Measurements from ENCODE around the gene DNMT3B.

DNMT3B gene

DNA sequence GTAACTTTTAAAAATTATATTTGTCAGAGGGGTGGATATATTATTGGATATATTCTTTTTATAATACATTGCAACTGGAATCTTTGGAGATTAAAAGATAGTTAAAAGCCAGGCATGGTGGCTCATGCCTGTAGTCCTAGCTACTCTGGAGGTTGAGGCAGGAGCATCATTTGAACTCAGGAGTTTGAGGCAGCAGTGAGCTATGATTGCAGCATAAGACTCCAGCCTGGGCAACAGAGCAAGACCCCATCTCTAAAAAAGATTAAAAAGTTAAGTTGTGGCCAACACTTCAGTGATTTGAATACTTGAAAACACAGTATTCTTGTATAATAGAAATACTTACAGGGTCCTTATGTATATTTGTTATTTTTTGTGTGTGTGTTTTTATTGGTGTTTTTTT, 72.8 kb downstream of the DNMT3B start:
- TF ChIP-seq, protein P1, sequence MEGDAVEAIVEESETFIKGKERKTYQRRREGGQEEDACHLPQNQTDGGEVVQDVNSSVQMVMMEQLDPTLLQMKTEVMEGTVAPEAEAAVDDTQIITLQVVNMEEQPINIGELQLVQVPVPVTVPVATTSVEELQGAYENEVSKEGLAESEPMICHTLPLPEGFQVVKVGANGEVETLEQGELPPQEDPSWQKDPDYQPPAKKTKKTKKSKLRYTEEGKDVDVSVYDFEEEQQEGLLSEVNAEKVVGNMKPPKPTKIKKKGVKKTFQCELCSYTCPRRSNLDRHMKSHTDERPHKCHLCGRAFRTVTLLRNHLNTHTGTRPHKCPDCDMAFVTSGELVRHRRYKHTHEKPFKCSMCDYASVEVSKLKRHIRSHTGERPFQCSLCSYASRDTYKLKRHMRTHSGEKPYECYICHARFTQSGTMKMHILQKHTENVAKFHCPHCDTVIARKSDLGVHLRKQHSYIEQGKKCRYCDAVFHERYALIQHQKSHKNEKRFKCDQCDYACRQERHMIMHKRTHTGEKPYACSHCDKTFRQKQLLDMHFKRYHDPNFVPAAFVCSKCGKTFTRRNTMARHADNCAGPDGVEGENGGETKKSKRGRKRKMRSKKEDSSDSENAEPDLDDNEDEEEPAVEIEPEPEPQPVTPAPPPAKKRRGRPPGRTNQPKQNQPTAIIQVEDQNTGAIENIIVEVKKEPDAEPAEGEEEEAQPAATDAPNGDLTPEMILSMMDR (IDR thresholded peaks at IDR 0.05; ENCODE audit: control insufficient read depth, extremely low read depth, insufficient read depth): no peak

DNA sequence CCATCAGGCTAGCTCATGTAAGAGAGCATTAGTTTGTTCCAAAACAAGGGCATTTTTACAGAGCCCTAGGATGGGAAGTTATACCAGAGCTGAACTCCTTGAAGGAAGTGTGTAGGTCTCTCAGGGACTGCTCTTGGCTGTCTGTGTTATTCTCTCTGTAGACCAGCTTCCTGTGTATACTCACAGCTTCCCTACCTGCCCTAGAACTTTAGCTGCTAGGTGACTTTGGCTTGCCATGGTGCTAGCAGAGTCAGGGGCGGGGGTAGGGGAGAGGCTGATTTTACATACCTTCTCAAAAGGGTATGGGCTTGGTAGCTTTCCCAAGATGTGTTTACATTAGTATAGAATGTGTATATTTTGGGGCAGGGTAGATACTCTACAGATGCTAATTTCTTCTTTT, 75.0 kb downstream of the DNMT3B start:
- no peak for DNase-seq (ENCODE audit: low read depth)
- TF ChIP-seq, protein P1 (IDR thresholded peaks at IDR 0.05; ENCODE audit: control insufficient read depth, extremely low read depth, insufficient read depth): no peak
- no peak overlapping the region for H3K4me3 ChIP-seq (ENCODE audit: low read depth, low read length)

More for the DNA sequence above, 72.8 kb downstream of the DNMT3B start:
- no peak overlapping the region for H3K4me3 ChIP-seq (ENCODE audit: low read depth, low read length)
- DNase-seq (ENCODE audit: low read depth): no peak

DNA sequence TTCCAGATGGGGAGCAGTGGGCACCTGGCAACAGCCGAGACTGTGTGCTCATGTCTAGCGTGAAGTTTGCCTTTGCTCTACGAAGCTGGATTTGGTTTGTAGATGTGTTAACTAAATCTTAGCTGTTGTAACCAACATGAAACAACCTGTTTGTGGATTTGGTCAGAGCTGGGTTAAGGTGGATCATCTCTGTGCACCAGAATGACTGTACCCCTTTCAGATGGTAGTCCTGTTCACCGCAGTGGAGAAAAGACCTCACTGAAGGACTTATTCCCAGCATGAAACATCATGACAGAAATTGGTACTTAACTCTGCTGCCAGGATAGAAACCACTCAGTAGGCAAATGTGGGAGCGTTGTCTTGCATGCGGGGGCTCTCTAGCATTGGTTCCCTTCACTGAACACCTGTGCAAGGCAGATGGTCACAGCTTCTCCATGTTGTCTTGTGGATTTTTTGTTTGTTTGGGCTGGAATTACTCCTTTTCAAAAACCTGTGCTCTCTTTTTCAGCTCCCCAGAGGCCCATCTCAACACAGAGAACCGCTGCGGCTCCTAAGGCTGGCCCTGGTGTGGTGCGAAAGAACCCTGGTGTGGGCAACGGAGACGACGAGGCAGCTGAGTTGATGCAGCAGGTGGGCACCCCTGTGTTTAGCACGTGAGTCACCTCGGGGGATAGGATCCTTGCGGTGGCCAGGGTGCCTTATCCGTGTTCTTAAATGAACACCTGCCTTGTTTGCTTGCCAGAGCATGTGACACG, 77.2 kb downstream of the DNMT3B start:
- DNase-seq (ENCODE audit: low read depth): no peak
- TF ChIP-seq, protein P1 (IDR thresholded peaks at IDR 0.05; ENCODE audit: control insufficient read depth, extremely low read depth, insufficient read depth): no peak

DNA sequence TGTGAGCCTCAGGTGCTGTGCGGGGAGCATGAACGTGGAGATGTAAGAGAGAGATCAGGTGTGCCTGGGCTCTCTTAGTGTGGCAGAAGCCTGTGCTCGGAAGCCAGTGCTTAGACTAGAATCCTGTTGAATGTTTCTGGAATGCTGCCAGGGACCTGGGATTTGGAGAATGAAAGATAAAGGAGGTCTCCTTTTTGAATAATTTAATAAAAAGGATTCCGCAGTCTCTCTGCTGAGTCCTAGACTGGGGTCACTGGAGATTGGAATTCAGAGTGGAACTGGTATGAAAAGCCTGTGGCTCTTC, 77.7 kb downstream of the DNMT3B start:
- DNase-seq (ENCODE audit: low read depth): no peak
- H3K4me3 ChIP-seq (ENCODE audit: low read depth, low read length): no peak overlapping the region
- TF ChIP-seq, protein P1 (IDR thresholded peaks at IDR 0.05; ENCODE audit: control insufficient read depth, extremely low read depth, insufficient read depth): no peak

More for the DNA sequence above, 77.2 kb downstream of the DNMT3B start:
- H3K4me3 ChIP-seq (ENCODE audit: low read depth, low read length): no peak overlapping the region

DNA sequence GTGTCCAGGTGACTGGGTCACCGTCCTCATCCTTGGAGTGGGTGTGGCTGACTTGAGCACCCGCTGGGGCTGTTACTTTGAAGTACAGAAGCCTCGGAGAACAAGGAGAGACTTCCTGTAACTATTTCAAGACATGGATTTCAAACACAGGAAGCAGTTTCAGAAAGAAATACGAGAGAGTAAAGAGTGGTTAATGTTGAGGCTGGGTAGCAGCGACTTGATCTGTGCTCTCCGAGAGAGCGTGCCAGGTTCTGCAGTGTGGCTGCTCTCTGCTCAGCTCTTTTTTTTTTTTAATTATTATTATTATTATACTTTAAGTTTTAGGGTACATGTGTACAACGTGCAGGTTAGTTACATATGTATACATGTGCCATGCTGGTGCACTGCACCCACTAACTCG, 79.0 kb downstream of the DNMT3B start:
- no peak for DNase-seq (ENCODE audit: low read depth)
- H3K4me3 ChIP-seq (ENCODE audit: low read depth, low read length): no peak overlapping the region
- TF ChIP-seq, protein P1 (IDR thresholded peaks at IDR 0.05; ENCODE audit: control insufficient read depth, extremely low read depth, insufficient read depth): no peak

DNA sequence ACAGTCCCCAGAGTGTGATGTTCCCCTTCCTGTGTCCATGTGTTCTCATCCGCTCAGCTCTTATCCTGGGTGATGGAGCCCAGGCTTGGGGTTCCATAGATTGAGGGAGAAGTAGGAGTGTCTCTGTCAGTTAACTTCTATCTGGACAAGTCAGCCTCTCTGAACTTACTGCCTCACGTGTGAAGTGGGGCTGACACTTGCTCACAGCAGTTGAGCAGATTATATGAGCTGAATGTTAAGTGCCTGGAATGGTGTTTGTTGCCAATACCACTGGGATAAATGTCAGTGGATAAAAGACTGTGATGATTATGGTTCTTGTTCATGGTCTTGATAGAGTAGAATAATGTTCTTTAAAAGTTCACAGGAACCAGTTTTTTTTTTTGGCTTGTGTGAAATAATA, 79.4 kb downstream of the DNMT3B start:
- TF ChIP-seq, protein P1 (IDR thresholded peaks at IDR 0.05; ENCODE audit: control insufficient read depth, extremely low read depth, insufficient read depth): no peak
- no peak overlapping the region for H3K4me3 ChIP-seq (ENCODE audit: low read depth, low read length)
- no peak for DNase-seq (ENCODE audit: low read depth)
